HL-60 (cell line): ENCODE data around the gene THY1.

ENCODE experiments used
- DNase-seq, 2 experiments: peaks; one replicate each; pipeline ENCODE4 v3.0.0-alpha.2; 2010 to 2020; ENCODE audit warnings: low read depth in 1 of 2, low spot score in 1 of 2
- H3K27ac ChIP-seq: fragments of 250-450 bp; sonication (Bioruptor Pico); replicated peaks from 2 replicates; pipeline ENCODE4 v1.5.1; 2020; ENCODE audit warnings: mild to moderate bottlenecking, moderate library complexity
- H3K27me3 ChIP-seq: fragments of 250-450 bp; sonication (Bioruptor Pico); 2 replicates; pipeline ENCODE4 v1.5.1; 2021; ENCODE audit warnings: mild to moderate bottlenecking, moderate library complexity; ENCODE audit not compliant: insufficient read depth, poor library complexity, severe bottlenecking
- H3K4me3 ChIP-seq: replicated peaks from 2 replicates; pipeline ENCODE4 v1.5.1; 2011; ENCODE audit warnings: mild to moderate bottlenecking, control low read depth, low read length; ENCODE audit not compliant: insufficient read depth
- GABPA ChIP-seq: IDR thresholded peaks from 2 replicates; pipeline ENCODE4 v1.6.1; 2012; ENCODE audit warnings: low read depth
- POLR2AphosphoS5 ChIP-seq: IDR thresholded peaks from 2 replicates; pipeline ENCODE4 v1.6.1; 2012; ENCODE audit warnings: low read depth
- SPI1 ChIP-seq: IDR thresholded peaks from 2 replicates; pipeline ENCODE4 v1.6.1; 2012; ENCODE audit warnings: low read depth, mild to moderate bottlenecking, borderline replicate concordance
- TF ChIP-seq, protein P1 (sequence below): IDR thresholded peaks from one replicate; pipeline ENCODE4 v1.5.1; 2011; ENCODE audit warnings: low read length, control low read depth, inconsistent platforms; ENCODE audit not compliant: insufficient read depth
- TF ChIP-seq, protein P2 (sequence below): IDR thresholded peaks from 2 replicates; pipeline ENCODE4 v1.6.1; 2012; ENCODE audit warnings: low read depth; ENCODE audit not compliant: insufficient replicate concordance

THY1 gene

DNA sequence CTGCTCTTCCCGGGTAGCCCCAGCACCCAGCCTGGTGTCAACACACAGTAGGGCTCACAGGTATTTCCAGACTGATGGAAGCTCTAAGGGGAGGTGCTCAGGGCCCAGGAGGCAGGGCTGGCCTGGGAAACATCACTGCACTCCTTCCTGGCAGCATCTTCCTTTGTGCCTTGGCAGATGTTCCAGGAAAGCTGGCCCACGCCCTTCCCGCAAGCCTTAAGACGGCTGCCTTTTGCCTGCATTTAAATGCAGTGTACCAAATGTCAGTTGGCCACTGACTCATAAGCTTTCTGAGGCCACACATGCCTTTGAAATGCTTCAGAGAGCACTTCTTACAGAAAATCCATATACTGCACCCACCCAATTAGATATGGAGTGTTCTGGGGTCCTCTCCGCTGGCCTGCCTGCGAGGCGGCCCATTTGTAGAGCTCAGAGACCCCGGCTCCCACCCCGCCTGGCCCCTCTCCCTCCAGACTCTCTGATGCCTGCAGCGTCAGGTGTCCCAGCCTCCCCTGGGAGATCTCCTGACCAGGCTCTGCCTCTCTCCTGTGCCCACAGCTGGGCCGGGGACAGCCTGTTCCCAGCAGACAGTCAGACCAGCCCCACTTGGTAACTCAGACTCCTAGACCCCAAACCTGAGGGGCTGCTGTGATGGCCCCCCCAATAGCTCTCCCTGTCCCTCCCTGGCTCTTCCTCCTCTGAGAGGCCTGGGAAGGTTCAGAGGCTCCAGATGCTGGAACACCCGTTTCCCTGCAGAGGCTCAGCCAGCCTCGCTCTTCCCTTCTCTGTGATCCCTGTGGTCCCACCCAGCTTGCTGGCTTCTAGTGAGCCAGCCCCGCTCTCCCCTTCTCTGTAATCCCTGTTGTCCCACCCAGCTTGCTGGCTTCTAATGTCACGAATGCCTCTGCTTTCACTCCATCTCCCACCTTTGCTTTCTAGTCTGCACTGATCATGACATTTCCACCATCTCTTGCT lies 47.6 kb upstream of the THY1 start:
- Histone ChIP-seq H3K27me3 (peaks cover 2% of the 10 kb centered on the region), H3K27ac (no peak overlapping the region), H3K4me3 (no peak overlapping the region)
- TF ChIP-seq POLR2AphosphoS5 (no peak), GABPA (no peak)
- no peak for DNase-seq

DNA sequence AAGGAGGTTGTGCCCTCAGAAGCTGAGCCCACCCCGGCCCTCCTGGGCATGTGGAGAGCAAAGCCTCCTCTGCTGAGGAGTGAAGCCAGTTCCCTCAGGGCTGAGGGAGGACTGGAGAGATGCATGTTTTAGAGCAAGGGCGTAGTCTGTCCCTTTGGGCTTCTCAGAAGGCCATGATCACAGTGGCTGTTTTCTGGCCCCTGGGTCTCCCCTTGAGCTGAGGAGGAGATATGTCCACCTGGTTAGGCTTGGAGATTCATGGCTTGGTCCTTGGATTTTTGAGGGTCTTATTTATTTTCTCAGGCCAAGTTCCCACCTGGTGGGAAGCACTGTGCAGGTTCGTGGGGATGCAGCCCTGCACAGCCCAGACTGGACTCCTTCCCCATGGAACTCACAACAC lies 46.5 kb upstream of the THY1 start:
- peaks cover 2% of the 10 kb centered on the region for H3K27me3 ChIP-seq
- TF ChIP-seq SPI1: no peak
- TF ChIP-seq, protein P1, sequence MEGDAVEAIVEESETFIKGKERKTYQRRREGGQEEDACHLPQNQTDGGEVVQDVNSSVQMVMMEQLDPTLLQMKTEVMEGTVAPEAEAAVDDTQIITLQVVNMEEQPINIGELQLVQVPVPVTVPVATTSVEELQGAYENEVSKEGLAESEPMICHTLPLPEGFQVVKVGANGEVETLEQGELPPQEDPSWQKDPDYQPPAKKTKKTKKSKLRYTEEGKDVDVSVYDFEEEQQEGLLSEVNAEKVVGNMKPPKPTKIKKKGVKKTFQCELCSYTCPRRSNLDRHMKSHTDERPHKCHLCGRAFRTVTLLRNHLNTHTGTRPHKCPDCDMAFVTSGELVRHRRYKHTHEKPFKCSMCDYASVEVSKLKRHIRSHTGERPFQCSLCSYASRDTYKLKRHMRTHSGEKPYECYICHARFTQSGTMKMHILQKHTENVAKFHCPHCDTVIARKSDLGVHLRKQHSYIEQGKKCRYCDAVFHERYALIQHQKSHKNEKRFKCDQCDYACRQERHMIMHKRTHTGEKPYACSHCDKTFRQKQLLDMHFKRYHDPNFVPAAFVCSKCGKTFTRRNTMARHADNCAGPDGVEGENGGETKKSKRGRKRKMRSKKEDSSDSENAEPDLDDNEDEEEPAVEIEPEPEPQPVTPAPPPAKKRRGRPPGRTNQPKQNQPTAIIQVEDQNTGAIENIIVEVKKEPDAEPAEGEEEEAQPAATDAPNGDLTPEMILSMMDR: no peak
- no peak for TF ChIP-seq GABPA
- TF ChIP-seq POLR2AphosphoS5: no peak
- TF ChIP-seq, protein P2, sequence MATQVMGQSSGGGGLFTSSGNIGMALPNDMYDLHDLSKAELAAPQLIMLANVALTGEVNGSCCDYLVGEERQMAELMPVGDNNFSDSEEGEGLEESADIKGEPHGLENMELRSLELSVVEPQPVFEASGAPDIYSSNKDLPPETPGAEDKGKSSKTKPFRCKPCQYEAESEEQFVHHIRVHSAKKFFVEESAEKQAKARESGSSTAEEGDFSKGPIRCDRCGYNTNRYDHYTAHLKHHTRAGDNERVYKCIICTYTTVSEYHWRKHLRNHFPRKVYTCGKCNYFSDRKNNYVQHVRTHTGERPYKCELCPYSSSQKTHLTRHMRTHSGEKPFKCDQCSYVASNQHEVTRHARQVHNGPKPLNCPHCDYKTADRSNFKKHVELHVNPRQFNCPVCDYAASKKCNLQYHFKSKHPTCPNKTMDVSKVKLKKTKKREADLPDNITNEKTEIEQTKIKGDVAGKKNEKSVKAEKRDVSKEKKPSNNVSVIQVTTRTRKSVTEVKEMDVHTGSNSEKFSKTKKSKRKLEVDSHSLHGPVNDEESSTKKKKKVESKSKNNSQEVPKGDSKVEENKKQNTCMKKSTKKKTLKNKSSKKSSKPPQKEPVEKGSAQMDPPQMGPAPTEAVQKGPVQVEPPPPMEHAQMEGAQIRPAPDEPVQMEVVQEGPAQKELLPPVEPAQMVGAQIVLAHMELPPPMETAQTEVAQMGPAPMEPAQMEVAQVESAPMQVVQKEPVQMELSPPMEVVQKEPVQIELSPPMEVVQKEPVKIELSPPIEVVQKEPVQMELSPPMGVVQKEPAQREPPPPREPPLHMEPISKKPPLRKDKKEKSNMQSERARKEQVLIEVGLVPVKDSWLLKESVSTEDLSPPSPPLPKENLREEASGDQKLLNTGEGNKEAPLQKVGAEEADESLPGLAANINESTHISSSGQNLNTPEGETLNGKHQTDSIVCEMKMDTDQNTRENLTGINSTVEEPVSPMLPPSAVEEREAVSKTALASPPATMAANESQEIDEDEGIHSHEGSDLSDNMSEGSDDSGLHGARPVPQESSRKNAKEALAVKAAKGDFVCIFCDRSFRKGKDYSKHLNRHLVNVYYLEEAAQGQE: no peak
- no peak overlapping the region for H3K4me3 ChIP-seq
- H3K27ac ChIP-seq: no peak overlapping the region
- DNase-seq: no peak

DNA sequence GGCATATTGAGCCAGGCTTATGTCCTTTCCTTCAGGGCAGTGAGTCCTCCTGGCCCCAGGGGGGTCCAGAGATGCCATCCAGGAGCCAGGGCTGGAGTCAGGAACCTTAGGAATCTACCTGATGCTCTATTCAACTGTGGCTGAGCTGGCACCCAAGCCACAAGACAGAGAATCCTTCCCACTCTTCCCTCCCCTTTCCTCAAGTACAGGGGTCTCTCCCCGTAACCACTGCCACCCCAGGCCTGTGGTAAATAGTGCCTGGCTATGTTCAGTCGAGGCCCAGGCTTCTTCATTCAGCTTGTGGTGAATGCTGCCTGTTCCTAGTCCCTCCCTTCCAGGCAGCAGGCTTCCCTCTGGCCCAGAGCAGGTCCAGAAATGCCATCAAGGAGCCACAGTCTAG lies 45.5 kb upstream of the THY1 start:
- Histone ChIP-seq H3K27me3 (peaks cover 2% of the 10 kb centered on the region), H3K27ac (no peak overlapping the region), H3K4me3 (no peak overlapping the region)
- TF ChIP-seq, protein P1: no peak
- TF ChIP-seq POLR2AphosphoS5 (no peak), GABPA (no peak), SPI1 (no peak)
- TF ChIP-seq, protein P2: no peak
- no peak for DNase-seq

DNA sequence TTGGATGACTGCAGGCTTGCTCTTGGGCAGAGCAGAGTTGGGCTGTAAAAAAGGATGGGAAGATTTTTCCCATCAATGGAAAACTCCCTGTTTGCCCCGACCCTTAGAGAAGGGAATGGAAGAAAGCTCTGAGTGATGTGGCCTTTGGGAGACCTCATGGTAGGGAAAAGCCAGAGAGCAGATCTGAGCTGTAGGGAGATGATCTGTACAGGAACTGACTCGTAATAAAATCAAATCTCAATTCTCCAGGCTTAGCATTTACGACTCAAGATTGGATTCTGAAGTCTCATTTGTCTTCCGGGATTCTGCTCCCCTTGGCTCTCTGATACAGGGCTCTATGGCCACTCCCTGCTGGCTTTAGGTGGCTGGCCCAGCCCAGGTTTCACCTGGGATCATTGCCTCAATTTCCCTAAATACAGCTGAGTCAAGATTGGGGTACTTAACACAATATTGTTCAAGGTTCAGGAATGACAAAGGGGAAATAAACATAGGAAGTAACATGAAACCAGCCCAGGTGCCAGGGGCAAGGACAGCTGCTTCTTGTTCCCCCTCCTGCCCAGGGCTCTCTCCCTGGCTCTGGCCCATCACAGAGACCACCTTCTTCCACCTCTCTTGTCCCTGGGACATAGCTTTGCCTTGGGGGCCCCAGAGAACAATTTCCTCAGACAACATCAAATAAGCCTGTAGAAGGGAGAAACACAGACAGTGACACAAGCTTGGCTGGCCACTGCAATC lies 38.4 kb upstream of the THY1 start:
- no peak overlapping the region for H3K4me3 ChIP-seq
- no peak for DNase-seq

More for the DNA sequence above, 38.4 kb upstream of the THY1 start:
- Histone ChIP-seq H3K27me3 (peaks cover 3% of the 10 kb centered on the region), H3K27ac (no peak overlapping the region)
- TF ChIP-seq, protein P2: no peak
- no peak for TF ChIP-seq GABPA
- TF ChIP-seq, protein P1: no peak
- TF ChIP-seq SPI1: no peak
- no peak for TF ChIP-seq POLR2AphosphoS5
